Fibroblast of skin of scalp (primary cell): Measurements from ENCODE around the gene GPR63. TPM values are rescaled to one million over a fixed set of nuclear protein-coding genes. Genes with fewer than 3 reads are reported as not detected.
"Not testable (repeated sequence)": the region's sequence is repeated elsewhere in the genome, so short reads cannot be mapped to it uniquely, and the experiment has no call there.

Experiments
- DNase-seq: peaks from one replicate; pipeline ENCODE4 v3.0.0-alpha.2; 2013
- polyA plus RNA-seq, 2 experiments: library from polyadenylated mRNA; unstranded; fragments of 120-200 nt; gene quantifications; one replicate each; pipeline ENCODE4 v1.2.1, GENCODE V29; 2013; ENCODE audit not compliant: insufficient read length in 2 of 2

The GPR63 gene
- 1.0 TPM for polyA plus RNA-seq (2013, experiment 1 of 2; ENCODE audit: insufficient read length)
- polyA plus RNA-seq (2013, experiment 2 of 2; ENCODE audit: insufficient read length): 1.0 TPM

- DNase-seq: peak; percentile 85
These were observed at the start of gene GPR63 for GRCh38 chr6:96837081-96837971. Gene GPR63 (minus strand): TSS chr6:96837477. CDS start chr6:96799731, 37,746 bp downstream.

GRCh38 chr6:96886519-96886918 is 49.2 kb upstream of the GPR63 start:
- no peak for DNase-seq

GRCh38 chr6:96885187-96885631 is 47.9 kb upstream of the GPR63 start:
- DNase-seq: not testable (repeated sequence)

GRCh38 chr6:96878143-96878542 is 40.9 kb upstream of the GPR63 start:
- peak; percentile 22 for DNase-seq

- no peak for DNase-seq
These were observed 39.7 kb upstream of the GPR63 start for GRCh38 chr6:96876886-96877545.

- DNase-seq: no peak
These were observed 35.7 kb upstream of the GPR63 start for GRCh38 chr6:96872976-96873375.

GRCh38 chr6:96865055-96865405 is 27.8 kb upstream of the GPR63 start:
- DNase-seq: no peak

GRCh38 chr6:96864216-96865054 is 27.2 kb upstream of the GPR63 start:
- no peak for DNase-seq

- no peak for DNase-seq
These were observed 25.3 kb upstream of the GPR63 start for GRCh38 chr6:96862560-96862959.

GRCh38 chr6:96861588-96861987 is 24.3 kb upstream of the GPR63 start:
- no peak for DNase-seq

GRCh38 chr6:96856856-96857255 is 19.6 kb upstream of the GPR63 start:
- DNase-seq: no peak

GRCh38 chr6:96853083-96853482 is 15.8 kb upstream of the GPR63 start:
- peak; percentile 3 for DNase-seq

GRCh38 chr6:96852605-96853004 is 15.3 kb upstream of the GPR63 start:
- no peak for DNase-seq

GRCh38 chr6:96851858-96852257 is 14.6 kb upstream of the GPR63 start:
- DNase-seq: no peak

- no peak for DNase-seq
These were observed 12.3 kb upstream of the GPR63 start for GRCh38 chr6:96849615-96850014.

- DNase-seq: no peak
These were observed 7.3 kb upstream of the GPR63 start for GRCh38 chr6:96844530-96844929.

GRCh38 chr6:96841345-96841744 is 4.1 kb upstream of the GPR63 start:
- peak; percentile 48 for DNase-seq

- DNase-seq: no peak
These were observed 621 bp downstream of the GPR63 start for GRCh38 chr6:96836631-96837080.

- peak; percentile 30 for DNase-seq
These were observed 3.2 kb downstream of the GPR63 start for GRCh38 chr6:96834070-96834469.

GRCh38 chr6:96832780-96833179 is 4.5 kb downstream of the GPR63 start:
- no peak for DNase-seq

GRCh38 chr6:96826865-96827264 is 10.4 kb downstream of the GPR63 start:
- no peak for DNase-seq

GRCh38 chr6:96823743-96824142 is 13.5 kb downstream of the GPR63 start:
- DNase-seq: no peak

GRCh38 chr6:96821034-96821433 is 16.2 kb downstream of the GPR63 start:
- no peak for DNase-seq
